NB4 (cell line): ENCODE measurements around the gene XCL1.

Source experiments
- CTCF ChIP-seq: IDR thresholded peaks from one replicate; pipeline ENCODE4 v1.5.1; 2012; ENCODE audit warnings: low read depth, low read length
- MAX ChIP-seq: IDR thresholded peaks from 2 replicates; pipeline ENCODE4 v1.6.1; 2011; ENCODE audit warnings: low read depth, low read length
- MYC ChIP-seq: IDR thresholded peaks from 2 replicates; pipeline ENCODE4 v1.6.1; 2011; ENCODE audit warnings: low read depth, low read length
- POLR2A ChIP-seq: IDR thresholded peaks from 2 replicates; pipeline ENCODE4 v1.6.1; 2011; ENCODE audit warnings: mild to moderate bottlenecking; ENCODE audit not compliant: insufficient read length; ENCODE audit errors: extremely low read depth

- TF ChIP-seq POLR2A (no peak), CTCF (no peak), MAX (no peak), MYC (no peak)
Measured at GRCh38 chr1:168629466-168629865, 53.1 kb downstream of the XCL1 start.
